A673 (cell line): Measurements from ENCODE around the gene KCNJ15.

Experiments used
- EZH2 ChIP-seq: fragments of 200-600 bp; sonication (generic); IDR thresholded peaks from 2 replicates; pipeline ENCODE4 v1.6.1; 2017; ENCODE audit warnings: borderline replicate concordance, low read depth, mild to moderate bottlenecking, mixed read lengths, antibody characterized with exemption, low read length; ENCODE audit not compliant: poor library complexity, severe bottlenecking
- TF ChIP-seq, protein P1 (sequence below): fragments of 300-800, 200-600 bp; sonication (generic); conservative IDR thresholded peaks from 2 replicates; pipeline ENCODE4 v1.5.1; 2017; ENCODE audit warnings: low read depth, mild to moderate bottlenecking, antibody characterized with exemption, low read length, moderate library complexity, mixed read lengths

DNA sequence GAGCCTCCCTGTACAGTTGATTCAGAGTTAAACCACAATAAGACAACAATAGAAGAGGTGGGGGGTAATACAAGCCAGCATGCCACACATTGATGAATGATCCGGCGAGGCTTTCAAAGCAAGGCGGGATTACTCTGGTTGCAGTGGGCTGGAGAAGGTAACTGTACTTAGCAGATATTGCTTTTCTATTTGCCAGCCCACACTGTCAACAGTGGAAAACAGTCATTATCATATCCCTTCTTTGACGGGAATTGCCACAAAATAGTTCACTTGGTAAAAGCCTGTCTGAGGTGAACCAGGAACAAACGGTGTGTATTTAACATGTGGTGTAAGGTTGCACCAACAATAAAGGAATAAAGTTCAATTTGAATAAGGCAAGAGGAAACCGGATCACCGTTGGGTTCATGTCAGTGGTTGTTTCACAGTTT is 5.8 kb upstream of the KCNJ15 start:
- TF ChIP-seq, protein P1, sequence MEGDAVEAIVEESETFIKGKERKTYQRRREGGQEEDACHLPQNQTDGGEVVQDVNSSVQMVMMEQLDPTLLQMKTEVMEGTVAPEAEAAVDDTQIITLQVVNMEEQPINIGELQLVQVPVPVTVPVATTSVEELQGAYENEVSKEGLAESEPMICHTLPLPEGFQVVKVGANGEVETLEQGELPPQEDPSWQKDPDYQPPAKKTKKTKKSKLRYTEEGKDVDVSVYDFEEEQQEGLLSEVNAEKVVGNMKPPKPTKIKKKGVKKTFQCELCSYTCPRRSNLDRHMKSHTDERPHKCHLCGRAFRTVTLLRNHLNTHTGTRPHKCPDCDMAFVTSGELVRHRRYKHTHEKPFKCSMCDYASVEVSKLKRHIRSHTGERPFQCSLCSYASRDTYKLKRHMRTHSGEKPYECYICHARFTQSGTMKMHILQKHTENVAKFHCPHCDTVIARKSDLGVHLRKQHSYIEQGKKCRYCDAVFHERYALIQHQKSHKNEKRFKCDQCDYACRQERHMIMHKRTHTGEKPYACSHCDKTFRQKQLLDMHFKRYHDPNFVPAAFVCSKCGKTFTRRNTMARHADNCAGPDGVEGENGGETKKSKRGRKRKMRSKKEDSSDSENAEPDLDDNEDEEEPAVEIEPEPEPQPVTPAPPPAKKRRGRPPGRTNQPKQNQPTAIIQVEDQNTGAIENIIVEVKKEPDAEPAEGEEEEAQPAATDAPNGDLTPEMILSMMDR, result no peak
- TF ChIP-seq EZH2, result no peak
